Chondrocyte (in vitro differentiated cells): ENCODE results near the gene HOXB1. TPM values are rescaled to one million over a fixed set of nuclear protein-coding genes. Genes with fewer than 3 reads are reported as not detected.

Experiments
- DNase-seq: peaks from one replicate; pipeline ENCODE4 v3.0.0; 2021; ENCODE audit warnings: mixed read lengths, low spot score
- H3K27ac Mint-ChIP-seq: one replicate; pipeline ENCODE4 v1.8.0; 2021; ENCODE audit warnings: mild to moderate bottlenecking, moderate library complexity, mixed read lengths; ENCODE audit not compliant: unreplicated experiment
- H3K27me3 Mint-ChIP-seq: 2 replicates; pipeline ENCODE4 v1.8.0; 2021; ENCODE audit warnings: low read depth, mixed read lengths
- H3K36me3 Mint-ChIP-seq: 2 replicates; pipeline ENCODE4 v1.8.0; 2021; ENCODE audit warnings: low read depth, mixed read lengths
- H3K4me1 Mint-ChIP-seq: 2 replicates; pipeline ENCODE4 v1.8.0; 2021; ENCODE audit warnings: low read depth, mild to moderate bottlenecking, mixed read lengths
- H3K4me3 Mint-ChIP-seq: one replicate; pipeline ENCODE4 v1.8.0; 2021; ENCODE audit warnings: mild to moderate bottlenecking, moderate library complexity, mixed read lengths; ENCODE audit not compliant: unreplicated experiment
- H3K9me3 Mint-ChIP-seq: 2 replicates; pipeline ENCODE4 v1.8.0; 2021; ENCODE audit warnings: low read depth, mixed read lengths
- total RNA-seq: library from RNA; stranded (reverse); gene quantifications from 3 replicates; pipeline ENCODE4 v1.2.1, GENCODE V29; 2021
- TF ChIP-seq, protein P1 (sequence below): fragments of 200-600 bp; sonication (generic); IDR thresholded peaks from 2 replicates; pipeline ENCODE4 v1.5.0; 2021; ENCODE audit warnings: antibody characterized with exemption, mild to moderate bottlenecking, moderate library complexity

The HOXB1 gene
- total RNA-seq, 1 donor from 2014 or later, result not detected

DNA sequence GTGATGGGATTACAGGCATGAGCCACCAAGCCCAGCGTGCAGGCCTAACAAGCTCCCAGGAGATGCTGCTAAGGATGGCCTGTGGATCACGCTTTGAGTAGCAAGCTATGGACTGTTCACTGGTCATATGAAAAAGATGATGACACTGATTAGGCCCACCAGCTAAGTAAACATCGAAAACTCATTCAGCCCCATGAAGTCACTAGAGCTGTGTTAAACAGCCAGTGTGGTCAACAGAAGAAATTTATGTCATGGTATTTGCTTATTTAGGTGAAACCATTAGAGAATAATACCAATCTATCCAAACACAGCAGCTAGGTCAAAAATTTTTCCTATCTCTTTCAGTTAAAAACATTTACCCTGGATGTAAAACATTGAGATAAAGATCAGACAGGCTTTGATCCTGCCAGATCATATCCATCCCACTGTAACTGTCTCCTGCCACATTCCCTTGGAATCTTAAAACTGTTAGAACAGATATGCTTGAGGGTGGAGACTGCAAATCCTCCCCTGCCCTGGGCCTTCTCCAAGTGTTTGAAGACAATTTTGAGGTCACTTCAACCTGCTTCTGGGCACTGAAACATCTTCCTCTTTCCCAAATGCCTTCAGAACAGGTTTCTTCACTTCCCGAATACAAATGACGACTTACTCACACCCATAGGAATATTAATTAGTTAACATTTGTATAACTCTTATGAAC is 30.9 kb downstream of the HOXB1 start:
- Mint-ChIP-seq H3K4me1 (no peaks in the 10 kb centered on the region), H3K27me3 (peaks cover 69% of the 10 kb centered on the region), H3K9me3 (no peaks in the 10 kb centered on the region), H3K36me3 (no peaks in the 10 kb centered on the region), H3K4me3 (no peak overlapping the region), H3K27ac (no peak overlapping the region)
- TF ChIP-seq, protein P1, sequence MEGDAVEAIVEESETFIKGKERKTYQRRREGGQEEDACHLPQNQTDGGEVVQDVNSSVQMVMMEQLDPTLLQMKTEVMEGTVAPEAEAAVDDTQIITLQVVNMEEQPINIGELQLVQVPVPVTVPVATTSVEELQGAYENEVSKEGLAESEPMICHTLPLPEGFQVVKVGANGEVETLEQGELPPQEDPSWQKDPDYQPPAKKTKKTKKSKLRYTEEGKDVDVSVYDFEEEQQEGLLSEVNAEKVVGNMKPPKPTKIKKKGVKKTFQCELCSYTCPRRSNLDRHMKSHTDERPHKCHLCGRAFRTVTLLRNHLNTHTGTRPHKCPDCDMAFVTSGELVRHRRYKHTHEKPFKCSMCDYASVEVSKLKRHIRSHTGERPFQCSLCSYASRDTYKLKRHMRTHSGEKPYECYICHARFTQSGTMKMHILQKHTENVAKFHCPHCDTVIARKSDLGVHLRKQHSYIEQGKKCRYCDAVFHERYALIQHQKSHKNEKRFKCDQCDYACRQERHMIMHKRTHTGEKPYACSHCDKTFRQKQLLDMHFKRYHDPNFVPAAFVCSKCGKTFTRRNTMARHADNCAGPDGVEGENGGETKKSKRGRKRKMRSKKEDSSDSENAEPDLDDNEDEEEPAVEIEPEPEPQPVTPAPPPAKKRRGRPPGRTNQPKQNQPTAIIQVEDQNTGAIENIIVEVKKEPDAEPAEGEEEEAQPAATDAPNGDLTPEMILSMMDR, result no peak
- DNase-seq, result no peak

DNA sequence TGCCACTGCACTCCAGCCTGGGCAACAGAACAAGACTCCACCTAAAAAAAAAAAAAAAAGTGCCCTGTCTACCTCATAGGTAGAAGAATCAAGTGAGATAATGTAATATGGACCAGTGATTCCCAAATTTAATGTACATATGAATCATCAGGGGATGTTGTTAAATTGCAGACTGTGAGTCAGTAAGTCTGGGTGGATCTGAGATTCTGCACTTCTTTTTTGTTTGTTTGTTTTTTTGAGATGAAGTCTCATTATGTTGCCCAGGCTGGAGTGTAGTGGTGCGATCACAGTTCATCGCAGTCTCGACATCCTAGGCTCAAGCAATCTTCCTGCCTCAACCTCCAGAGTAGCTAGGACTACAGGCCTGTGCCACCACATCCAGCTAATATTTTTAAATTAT is 31.6 kb downstream of the HOXB1 start:
- H3K36me3 Mint-ChIP-seq, result no peaks in the 10 kb centered on the region
- no peak overlapping the region for H3K4me3 Mint-ChIP-seq
- TF ChIP-seq, protein P1, result no peak
- H3K4me1 Mint-ChIP-seq, result no peaks in the 10 kb centered on the region
- H3K27ac Mint-ChIP-seq, result no peak overlapping the region
- H3K27me3 Mint-ChIP-seq, result peaks cover 70% of the 10 kb centered on the region
- DNase-seq, result no peak
- no peaks in the 10 kb centered on the region for H3K9me3 Mint-ChIP-seq

DNA sequence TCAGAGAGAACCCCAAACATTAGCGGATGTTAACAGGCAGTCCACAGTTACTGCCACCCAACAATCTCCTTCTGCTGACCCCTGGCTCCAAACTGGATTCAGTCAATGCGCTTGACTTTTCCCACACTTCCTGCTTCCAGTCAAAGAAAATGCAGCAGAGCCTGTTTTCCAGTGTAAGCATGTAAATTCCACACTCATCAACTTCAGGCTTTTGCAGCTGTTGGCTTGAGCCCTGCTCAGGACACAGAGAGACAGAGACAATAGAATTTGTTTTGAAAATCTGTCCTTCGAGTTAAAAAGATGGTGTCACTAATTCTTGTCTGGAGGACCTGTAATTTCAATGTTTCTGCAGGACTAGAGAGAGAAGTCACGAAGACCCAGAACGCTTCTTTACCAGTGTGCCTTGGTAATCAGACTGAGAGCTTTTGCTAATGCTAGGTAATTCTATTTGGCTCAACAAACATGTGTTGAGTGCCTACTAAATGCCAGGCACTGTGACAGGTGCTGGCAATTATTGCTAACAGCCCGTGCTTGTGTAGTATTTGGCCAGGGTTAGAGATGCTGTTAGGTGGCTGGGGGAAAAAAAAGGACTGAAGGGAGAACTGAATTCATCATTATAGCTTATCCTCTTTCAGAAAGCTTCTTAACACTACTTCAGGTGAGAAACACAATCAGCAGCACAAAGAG is 32.5 kb downstream of the HOXB1 start:
- Mint-ChIP-seq H3K4me1 (no peaks in the 10 kb centered on the region), H3K27me3 (peaks cover 67% of the 10 kb centered on the region), H3K36me3 (no peaks in the 10 kb centered on the region), H3K4me3 (no peak overlapping the region), H3K9me3 (no peaks in the 10 kb centered on the region), H3K27ac (no peak overlapping the region)
- TF ChIP-seq, protein P1, result no peak
- no peak for DNase-seq

DNA sequence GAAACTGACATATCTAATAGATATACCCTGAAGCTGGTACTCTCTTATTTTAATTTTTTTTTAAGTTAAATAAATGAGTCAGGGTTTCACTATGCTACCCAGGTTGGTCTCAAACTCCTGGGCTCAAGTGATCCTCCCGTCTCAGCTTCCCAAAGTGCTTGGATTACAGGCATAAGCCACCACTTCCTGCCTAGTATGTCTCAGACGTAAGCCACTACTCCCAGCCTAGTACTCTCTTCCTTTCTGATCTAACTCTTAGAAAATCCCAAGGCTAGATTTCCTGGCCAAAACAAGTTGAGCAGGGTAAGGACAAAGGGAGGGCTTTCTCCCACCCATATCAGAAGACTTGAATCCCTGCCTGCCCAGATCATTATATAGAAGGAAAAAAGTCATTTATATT is 33.7 kb downstream of the HOXB1 start:
- TF ChIP-seq, protein P1, result no peak
- no peak for DNase-seq
- no peaks in the 10 kb centered on the region for H3K36me3 Mint-ChIP-seq
- no peaks in the 10 kb centered on the region for H3K9me3 Mint-ChIP-seq
- peaks cover 57% of the 10 kb centered on the region for H3K27me3 Mint-ChIP-seq
- no peak overlapping the region for H3K4me3 Mint-ChIP-seq
- H3K4me1 Mint-ChIP-seq, result no peaks in the 10 kb centered on the region
- H3K27ac Mint-ChIP-seq, result no peak overlapping the region

DNA sequence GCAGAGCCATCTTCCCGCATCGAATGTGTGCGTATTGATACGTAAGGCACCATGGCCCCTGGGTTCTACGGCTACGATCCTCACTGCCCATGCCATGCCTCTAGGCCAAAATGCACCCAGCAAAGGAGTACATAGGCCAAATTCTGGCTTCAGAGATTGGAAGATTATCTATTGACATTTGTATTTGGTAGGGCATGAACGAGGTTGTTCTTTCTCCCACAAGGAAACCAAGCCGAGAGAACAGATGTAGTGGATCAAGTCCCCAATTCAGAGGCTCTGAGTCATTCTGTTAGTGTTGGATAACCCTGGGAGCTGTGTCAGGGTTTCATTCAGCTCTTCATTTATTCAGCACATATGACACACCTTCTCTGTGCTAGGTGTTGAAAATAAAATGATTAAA is 36.5 kb downstream of the HOXB1 start:
- no peaks in the 10 kb centered on the region for H3K36me3 Mint-ChIP-seq
- peaks cover 50% of the 10 kb centered on the region for H3K27me3 Mint-ChIP-seq
- H3K4me1 Mint-ChIP-seq, result no peaks in the 10 kb centered on the region
- DNase-seq, result no peak
- TF ChIP-seq, protein P1, result no peak
- H3K4me3 Mint-ChIP-seq, result no peak overlapping the region
- no peak overlapping the region for H3K27ac Mint-ChIP-seq
- H3K9me3 Mint-ChIP-seq, result no peaks in the 10 kb centered on the region
